DMS153 treated with DMSO at 0.1 percent for 48 hours (cell line): Measurements from ENCODE around the gene FAM53B.
A peak's percentile ranks its signal among the peaks of the same experiment; 100 is the strongest.

Experiments used
- DNase-seq: peaks from one replicate; lab custom pipeline; 2025; ENCODE audit not compliant: unreplicated experiment; lab: John Stamatoyannopoulos, UW

The FAM53B gene

GRCh38 chr10:124698545-124699469 lies 45.4 kb downstream of the FAM53B start:
- no peak for DNase-seq

GRCh38 chr10:124697837-124698544 lies 46.2 kb downstream of the FAM53B start:
- DNase-seq = no peak

DNA sequence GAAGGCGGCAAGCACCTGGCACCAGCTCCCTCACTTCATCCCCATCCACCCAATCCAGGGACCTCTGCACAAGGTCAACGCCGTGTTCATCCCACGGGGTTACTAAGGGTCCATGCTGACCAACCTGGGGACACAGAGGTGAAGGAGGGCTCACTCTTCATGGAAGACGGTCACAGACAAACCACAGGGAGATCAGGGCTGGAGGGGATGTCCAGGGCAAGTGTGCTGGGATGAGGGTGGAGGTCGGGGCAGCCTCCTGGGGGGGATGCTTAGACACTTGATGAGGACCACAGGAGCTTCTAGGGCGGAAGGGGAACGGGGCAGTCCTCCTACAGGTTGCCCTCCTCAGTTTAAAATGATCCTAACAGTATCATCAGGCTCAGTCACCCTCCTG lies 46.7 kb downstream of the FAM53B start:
- no peak for DNase-seq

- DNase-seq = no peak
Observed at GRCh38 chr10:124696446-124697392, 47.5 kb downstream of the FAM53B start.

DNA sequence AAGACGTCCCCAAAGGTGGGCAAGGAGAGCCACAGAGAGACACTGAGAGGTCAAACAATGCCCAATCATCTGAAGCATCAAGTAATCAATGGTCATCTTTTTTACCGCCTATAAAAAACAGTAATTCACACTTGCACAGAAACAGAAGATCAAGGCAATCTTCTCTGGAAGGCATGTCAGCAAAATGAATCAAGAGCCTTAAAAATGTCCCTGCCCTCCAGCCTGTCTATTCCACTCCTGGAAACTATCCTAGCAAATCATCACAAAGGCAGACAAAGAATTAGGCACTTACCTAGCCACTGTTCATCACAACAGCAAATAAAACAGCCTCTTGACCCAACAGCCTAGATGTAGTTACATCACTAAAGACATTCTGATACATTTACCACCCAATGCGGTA lies 48.9 kb downstream of the FAM53B start:
- DNase-seq = no peak

DNA sequence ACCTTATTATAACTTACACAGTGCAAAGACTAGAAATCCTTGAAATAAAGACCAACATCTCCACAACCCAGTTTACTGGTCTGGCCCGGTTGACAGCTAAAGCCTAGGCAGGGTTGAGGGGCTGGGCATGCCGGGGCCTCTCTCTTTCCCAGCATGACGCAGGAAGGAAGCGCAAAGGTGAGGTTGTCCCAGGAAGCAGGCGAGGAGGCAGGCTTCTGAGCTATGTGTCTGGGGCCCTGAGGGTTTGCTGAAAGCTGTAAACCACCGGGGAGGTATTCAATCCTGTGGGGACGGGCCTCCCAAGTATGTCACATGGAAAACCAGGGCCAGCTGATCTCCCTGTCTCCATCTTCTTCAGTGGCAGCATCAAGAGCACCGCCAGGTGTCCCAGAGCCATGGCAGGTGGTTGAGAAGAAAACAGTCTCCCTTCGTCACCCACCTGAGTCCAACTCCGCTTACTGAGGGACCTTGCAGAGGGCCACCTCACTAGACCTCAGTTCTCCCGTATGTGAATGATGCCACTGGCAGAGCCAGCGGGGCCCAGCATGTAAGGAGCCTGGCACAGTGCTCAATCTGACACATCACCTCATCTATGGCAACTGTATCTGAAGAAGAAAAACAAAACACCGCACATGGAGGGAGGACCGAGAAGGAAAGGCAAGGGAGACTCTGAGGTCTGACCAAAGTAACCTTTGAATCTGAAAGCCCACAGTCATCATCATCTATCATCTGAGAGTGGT lies 49.5 kb downstream of the FAM53B start:
- no peak for DNase-seq

DNA sequence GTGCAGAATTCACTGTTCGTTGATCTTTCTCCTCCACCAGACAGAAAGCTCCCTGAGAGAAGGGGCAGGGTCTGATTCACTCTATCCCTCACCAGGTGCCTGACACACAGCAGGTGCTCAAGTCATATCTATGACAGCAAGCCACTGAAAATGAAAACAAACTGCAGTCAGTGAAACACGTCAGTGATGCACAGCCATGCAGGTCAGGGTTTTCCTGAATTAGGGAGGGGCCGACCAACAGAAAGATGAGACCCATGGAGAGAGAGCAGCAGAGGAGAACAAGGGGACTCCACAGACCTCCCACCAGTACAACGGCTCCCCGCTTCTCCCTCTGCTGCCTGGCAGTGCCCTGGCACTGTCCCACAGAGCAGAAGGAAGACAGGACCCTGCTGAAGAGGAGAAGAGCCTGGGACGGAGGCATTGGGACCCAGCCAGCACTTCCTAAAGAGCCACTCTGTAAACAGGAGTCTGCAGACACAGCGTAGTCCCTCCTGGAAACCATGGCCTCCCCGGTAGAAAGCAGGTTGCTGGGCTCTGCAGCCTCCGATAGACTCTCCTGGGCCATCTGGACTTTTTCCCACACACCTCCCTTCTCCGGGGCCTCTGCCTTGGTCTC lies 50.3 kb downstream of the FAM53B start:
- DNase-seq = no peak

- DNase-seq = peak; percentile 37
Observed at GRCh38 chr10:124693396-124693795, 50.8 kb downstream of the FAM53B start.

DNA sequence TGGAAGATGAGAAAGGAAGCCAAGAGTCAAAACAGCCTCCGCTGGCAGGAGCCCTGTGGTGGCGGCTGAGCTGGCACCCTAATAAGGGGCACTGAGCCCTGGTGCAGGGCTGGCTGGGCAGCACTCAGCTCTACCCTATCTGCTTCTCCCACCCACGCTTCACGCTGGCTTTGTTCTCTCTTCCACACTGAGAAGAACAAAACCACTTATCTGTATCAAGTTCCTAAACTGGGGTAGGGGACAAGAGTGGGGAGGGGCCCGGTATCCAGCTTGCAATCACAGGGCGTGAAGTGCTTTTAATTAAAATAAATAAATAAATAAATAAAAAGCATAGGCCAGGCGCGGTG lies 52.1 kb downstream of the FAM53B start:
- DNase-seq = no peak

- DNase-seq = no peak
Observed at GRCh38 chr10:124691421-124692099, 52.6 kb downstream of the FAM53B start.

GRCh38 chr10:124691002-124691401 lies 53.2 kb downstream of the FAM53B start:
- DNase-seq = peak; percentile 29

- DNase-seq = no peak
Observed at GRCh38 chr10:124689911-124690498, 54.2 kb downstream of the FAM53B start.

DNA sequence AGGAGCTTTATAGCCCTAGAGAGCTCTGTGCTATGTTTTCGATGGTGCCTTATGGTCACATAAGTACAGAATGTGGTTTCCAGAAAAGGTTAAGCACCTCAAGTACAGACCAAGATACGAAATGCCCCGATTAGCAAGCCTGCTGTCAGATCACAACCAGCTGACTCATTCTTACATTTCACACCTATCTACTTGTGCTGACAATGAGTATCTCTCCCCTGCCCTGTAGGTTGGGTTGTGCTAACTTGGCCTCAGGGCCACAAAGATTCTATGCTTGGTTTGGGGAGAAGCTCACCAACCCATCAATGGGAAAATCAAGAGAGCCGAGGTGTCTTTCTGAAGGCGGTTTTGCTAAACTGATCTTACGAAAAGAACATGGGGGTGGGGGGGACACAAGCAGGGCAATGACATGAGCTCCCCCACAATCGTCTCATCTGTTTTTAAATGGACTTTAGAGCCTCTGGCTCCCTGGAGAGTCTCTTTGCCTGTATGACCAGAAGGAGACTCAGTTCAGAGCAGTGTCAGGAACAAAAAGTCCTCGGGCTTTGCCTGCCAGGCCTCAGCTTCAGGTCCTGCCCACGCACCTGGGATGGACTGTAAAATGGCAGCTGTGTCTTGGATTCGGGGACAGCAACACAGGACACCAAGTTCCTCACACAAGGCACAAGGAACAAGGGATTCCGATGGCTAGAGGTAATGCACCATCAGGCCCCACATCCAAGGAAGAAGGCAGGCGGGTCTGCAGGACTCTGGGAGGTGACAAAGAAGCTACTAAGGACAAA lies 55.1 kb downstream of the FAM53B start:
- no peak for DNase-seq

- DNase-seq = no peak
Observed at GRCh38 chr10:124688386-124688785, 55.8 kb downstream of the FAM53B start.

DNA sequence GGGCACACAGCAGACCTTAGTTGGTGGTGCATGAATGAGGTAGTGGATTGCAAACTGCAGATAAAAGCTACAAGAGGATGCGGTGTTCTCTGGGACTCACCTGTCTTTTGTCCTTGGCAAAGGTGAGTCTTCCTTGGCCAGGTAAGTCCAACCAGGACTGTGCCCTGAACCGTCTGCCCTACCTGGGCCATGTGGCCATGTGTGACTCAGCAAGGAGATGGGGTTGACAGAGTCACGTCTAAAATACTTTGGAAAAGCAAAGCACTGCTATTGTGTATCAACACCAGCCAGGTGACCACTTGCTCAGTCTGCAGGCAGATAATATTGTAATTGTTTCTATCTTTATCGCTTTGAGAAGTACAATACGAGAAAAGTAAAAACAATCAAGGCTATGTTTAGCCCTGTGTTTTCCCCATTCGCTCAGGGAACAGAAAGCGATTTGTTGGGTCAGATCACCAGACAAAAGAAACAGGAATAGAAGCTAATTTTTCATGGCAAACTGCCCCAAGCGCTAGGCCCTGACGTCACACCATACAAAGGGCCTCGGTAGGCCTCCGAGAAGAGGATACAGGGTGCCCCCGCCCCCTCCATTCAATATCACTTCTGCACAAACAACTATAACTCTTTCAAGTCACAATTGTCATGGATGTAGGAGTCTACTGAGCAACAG lies 57.3 kb downstream of the FAM53B start:
- no peak for DNase-seq

DNA sequence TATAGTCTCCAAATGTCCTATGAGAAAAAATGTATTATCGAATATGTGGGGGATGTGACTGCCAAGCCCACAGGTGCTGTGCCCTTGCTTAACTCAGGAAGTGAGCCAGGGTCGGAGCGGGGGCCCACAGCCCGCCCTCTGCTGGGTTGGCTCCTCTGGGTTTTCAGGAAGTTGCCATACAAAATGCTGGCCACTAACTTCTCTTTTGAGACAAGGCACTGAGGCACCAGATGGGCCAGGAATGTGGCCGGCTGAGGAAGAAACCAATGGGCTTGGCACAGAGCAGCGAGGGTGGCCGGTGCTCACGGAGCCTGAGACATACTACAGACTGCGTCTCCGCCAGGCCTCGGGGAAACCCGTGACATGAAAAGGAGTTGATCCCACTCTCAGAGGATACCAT lies 58.9 kb downstream of the FAM53B start:
- DNase-seq = no peak

- no peak for DNase-seq
Observed at GRCh38 chr10:124683814-124684213, 60.4 kb downstream of the FAM53B start.
